Caco-2 (cell line): ENCODE results near the gene ZNF148. TPM values are rescaled to one million over a fixed set of nuclear protein-coding genes. Genes with fewer than 3 reads are reported as not detected.

Experiments used
- BruUV-seq: library from RNA; stranded (reverse); fragments of 400-500 nt; replicated peaks from 2 replicates; lab custom pipeline; 2021; lab: Mats Ljungman, UMichigan
- CTCF ChIA-PET: fragments of 300-600 bp; sonication (Branson Sonifier 250); formaldehyde crosslinking; loops from one replicate; lab custom pipeline; 2022; ENCODE audit warnings: antibody characterized with exemption; lab: Charles Lee
- POLR2A ChIA-PET: fragments of 300-600 bp; sonication (Branson Sonifier 250); formaldehyde crosslinking; loops from one replicate; lab custom pipeline; 2022; ENCODE audit warnings: antibody characterized with exemption; lab: Charles Lee
- DNase-seq, 2 experiments: peaks; one replicate each; pipeline versions ENCODE4 v3.0.0 to v3.0.0-alpha.2; 2020 to 2022
- H3K27me3 ChIP-seq: replicated peaks from 2 replicates; pipeline ENCODE4 v1.6.0; 2011; ENCODE audit warnings: low read length; ENCODE audit not compliant: control insufficient read depth, insufficient read depth
- H3K36me3 ChIP-seq: 2 replicates; pipeline ENCODE4 v1.5.1; 2011; ENCODE audit warnings: low read length; ENCODE audit not compliant: control insufficient read depth, insufficient read depth
- H3K4me1 ChIP-seq: fragments of 250-450 bp; sonication (Bioruptor Pico); 2 replicates; pipeline ENCODE4 v1.5.1; 2020; ENCODE audit warnings: mild to moderate bottlenecking
- H3K4me3 ChIP-seq: 2 replicates; pipeline ENCODE4 v1.5.1; 2011; ENCODE audit warnings: low read depth, mild to moderate bottlenecking, control low read depth, low read length
- H3K9me3 ChIP-seq: fragments of 250-450 bp; sonication (Bioruptor Pico); 2 replicates; pipeline ENCODE4 v1.5.1; 2020; ENCODE audit warnings: mild to moderate bottlenecking, moderate library complexity
- H3K27ac Mint-ChIP-seq: one replicate; pipeline ENCODE4 v1.8.0; 2022; ENCODE audit warnings: mixed read lengths; ENCODE audit not compliant: unreplicated experiment
- H3K27me3 Mint-ChIP-seq: one replicate; pipeline ENCODE4 v1.8.0; 2022; ENCODE audit warnings: mixed read lengths; ENCODE audit not compliant: insufficient read depth, unreplicated experiment
- H3K36me3 Mint-ChIP-seq: one replicate; pipeline ENCODE4 v1.8.0; 2022; ENCODE audit warnings: mild to moderate bottlenecking, mixed read lengths; ENCODE audit not compliant: insufficient read depth, unreplicated experiment
- H3K4me1 Mint-ChIP-seq: one replicate; pipeline ENCODE4 v1.8.0; 2022; ENCODE audit warnings: low read depth, mixed read lengths; ENCODE audit not compliant: unreplicated experiment
- H3K4me3 Mint-ChIP-seq: one replicate; pipeline ENCODE4 v1.8.0; 2022; ENCODE audit warnings: mild to moderate bottlenecking, moderate library complexity, mixed read lengths; ENCODE audit not compliant: unreplicated experiment
- H3K9me3 Mint-ChIP-seq: one replicate; pipeline ENCODE4 v1.8.0; 2022; ENCODE audit warnings: mixed read lengths; ENCODE audit not compliant: unreplicated experiment
- CTCF ChIP-seq, 2 experiments: fragments of 200-600 bp in 1 of 2; IDR thresholded peaks; 1 replicate in 1 of 2; 2 replicates in 1 of 2; pipeline versions ENCODE4 v1.5.1 to v1.8.0; 2011 to 2022; ENCODE audit warnings: antibody characterized with exemption in 1 of 2, control low read depth in 1 of 2, inconsistent platforms in 1 of 2, low read depth in 1 of 2, low read length in 1 of 2, mild to moderate bottlenecking in 1 of 2, moderate library complexity in 1 of 2; ENCODE audit not compliant: insufficient read depth in 1 of 2, severe bottlenecking in 1 of 2, unreplicated experiment in 1 of 2
- intact Hi-C: fragments of 100-400 bp; cut with micrococcal nuclease; formaldehyde crosslinking; loops from one replicate; pipeline ENCODE4 v1.10.0; 2022; ENCODE audit not compliant: unreplicated experiment
- total RNA-seq: library from RNA; stranded (reverse); gene quantifications from 2 replicates; pipeline ENCODE4 v1.2.3, GENCODE V29; 2022

ZNF148 gene
- total RNA-seq, 1 experiment from 2014 or later, result 33.3 TPM

GRCh38 chr3:125357837-125358236, 17.3 kb downstream of the ZNF148 start:
- DNase-seq, result no peak
- Histone ChIP-seq H3K4me1 (peaks cover 3% of the 10 kb centered on the region; the same call in 1 of the 2 replicates), H3K4me3 (no peak overlapping the region), H3K9me3 (no peaks in the 10 kb centered on the region), H3K27me3 (no peaks in the 10 kb centered on the region), H3K36me3 (no peaks in the 10 kb centered on the region)
- Mint-ChIP-seq H3K36me3 (peaks cover 23% of the 10 kb centered on the region), H3K27ac (no peak overlapping the region), H3K9me3 (no peaks in the 10 kb centered on the region), H3K27me3 (no peaks in the 10 kb centered on the region), H3K4me1 (peaks cover 12% of the 10 kb centered on the region), H3K4me3 (no peak overlapping the region)
- ChIA-PET POLR2A (no interaction called here), CTCF (no interaction called here)
- intact Hi-C loops, result no loop called here
- TF ChIP-seq CTCF (IDR thresholded peaks at IDR 0.05; ENCODE audit: insufficient read depth in 1 of 2, low read depth in 1 of 2, low read length in 1 of 2, severe bottlenecking in 1 of 2, unreplicated experiment in 1 of 2), result no peak
- no TSS peak for BruUV-seq

GRCh38 chr3:125357032-125357658, 18.0 kb downstream of the ZNF148 start:
- no peak for DNase-seq
- CTCF ChIA-PET, result no interaction called here
- H3K27ac Mint-ChIP-seq, result no peak overlapping the region

More at GRCh38 chr3:125357032-125357658, 18.0 kb downstream of the ZNF148 start:
- peaks cover 23% of the 10 kb centered on the region for H3K36me3 Mint-ChIP-seq
- no TSS peak for BruUV-seq
- Histone ChIP-seq H3K9me3 (no peaks in the 10 kb centered on the region), H3K4me3 (no peak overlapping the region), H3K27me3 (no peaks in the 10 kb centered on the region), H3K4me1 (peaks cover 3% of the 10 kb centered on the region; the same call in 1 of the 2 replicates), H3K36me3 (no peaks in the 10 kb centered on the region)
- H3K27me3 Mint-ChIP-seq, result no peaks in the 10 kb centered on the region
- no peaks in the 10 kb centered on the region for H3K9me3 Mint-ChIP-seq
- POLR2A ChIA-PET, result no interaction called here
- intact Hi-C loops, result no loop called here
- peaks cover 19% of the 10 kb centered on the region for H3K4me1 Mint-ChIP-seq
- no peak for TF ChIP-seq CTCF (IDR thresholded peaks at IDR 0.05; ENCODE audit: insufficient read depth in 1 of 2, low read depth in 1 of 2, low read length in 1 of 2, severe bottlenecking in 1 of 2, unreplicated experiment in 1 of 2)
- no peak overlapping the region for H3K4me3 Mint-ChIP-seq
